ENCODE data around the gene ASIC2.

Gene ASIC2

DNA sequence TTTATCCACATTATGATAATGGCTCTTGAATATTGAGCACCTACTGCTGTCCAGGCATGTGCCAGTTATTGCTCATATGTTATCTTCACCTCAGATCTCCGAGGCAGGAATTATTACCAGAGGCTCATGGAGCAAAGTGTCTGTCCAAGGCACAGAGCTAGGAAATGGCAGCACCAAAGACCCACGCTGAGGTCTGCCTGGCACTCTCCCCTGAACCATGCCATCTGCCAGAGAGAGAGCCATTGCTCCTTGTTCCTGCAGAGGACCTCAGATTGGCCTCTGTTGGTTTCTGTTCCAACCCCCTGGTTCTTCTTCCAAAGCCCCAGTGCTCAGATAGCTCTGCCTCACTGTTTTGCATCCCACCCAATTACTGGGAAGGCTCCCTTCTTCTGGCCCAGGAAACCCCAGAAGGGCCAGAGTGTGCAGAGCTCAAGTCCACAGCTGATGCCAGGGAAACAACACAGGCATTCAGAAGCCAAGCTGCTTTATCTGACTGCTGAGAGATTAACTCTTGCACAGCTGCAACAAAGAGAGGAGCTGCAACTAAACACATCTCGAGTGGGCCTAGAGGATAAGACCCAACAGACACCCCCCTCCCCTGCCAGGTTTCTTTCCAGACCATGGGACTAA, 5.9 kb downstream of the ASIC2 start:
- DNase-seq = no peak

DNA sequence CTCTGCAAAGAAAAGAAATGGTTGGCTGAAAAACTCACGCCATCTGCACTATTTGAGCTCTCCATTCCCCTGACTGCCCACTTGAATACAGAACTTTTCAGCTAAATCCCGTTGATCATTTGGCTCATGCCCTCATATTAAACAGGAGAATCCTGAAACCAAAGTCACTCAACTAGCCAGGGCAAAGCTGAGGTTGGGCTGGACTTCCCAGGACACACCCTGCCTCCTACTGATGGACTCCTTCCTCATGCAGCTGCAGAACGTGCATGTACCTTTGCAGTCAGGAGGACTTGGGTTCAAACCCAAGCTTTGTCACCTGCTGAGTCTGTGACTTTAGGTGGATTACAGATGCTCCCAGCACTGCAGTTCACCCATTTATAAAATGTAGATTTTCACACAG, 7.7 kb downstream of the ASIC2 start:
- DNase-seq = no peak

DNA sequence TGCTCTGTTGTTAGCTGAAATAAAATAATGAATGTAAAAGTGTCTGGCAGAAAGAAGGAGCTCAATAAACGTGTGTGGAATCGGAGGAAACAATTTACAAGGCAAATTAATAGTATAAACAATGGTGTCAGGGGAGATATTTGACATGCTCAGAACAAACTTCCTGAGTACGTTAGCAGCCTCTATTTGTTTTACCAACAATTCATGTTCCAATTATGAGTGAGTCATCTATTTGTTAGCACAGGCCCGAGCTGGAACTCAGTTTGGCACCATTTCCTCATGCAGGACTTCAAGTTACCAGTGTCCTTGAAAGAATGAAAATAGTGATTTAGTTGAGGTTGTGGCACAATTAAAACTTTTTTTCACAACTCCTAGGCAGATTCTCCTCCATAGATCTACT, 9.1 kb downstream of the ASIC2 start:
- no peak for DNase-seq

DNA sequence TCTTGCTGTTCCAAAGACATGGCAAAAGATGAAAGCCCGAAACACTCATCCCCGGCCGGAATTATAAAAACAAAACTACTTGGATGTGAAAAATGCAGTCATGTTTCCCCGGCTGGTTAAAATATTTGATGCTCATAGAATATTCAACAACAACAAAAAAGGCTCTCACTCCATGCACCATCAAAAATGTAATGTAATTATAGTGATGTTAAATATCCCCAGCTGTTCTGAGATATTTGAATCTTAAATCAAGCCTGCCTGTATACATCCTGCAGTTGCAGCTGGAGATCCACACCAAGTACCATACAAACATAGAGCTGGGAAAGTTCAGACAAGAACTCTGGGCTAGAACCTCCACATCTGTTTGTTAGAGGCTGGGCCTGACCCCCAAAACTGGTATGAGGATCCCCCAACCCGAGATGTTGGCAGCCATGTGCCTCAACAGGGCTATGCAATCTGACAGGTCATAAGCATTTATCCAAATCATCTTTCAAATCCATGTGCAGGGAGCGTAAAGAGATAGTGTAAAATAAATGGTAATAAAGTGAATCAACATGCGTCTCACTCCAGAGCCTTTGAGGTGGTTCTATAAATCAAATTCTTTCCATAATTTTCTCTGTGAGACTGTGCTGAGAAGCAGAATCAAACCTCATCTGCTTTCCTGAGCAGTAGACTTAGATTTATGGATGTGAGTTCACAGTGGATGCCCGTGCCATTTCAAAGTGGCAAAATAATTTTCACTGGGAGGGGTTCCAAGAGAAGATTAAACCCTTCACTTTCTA, 12.7 kb downstream of the ASIC2 start:
- DNase-seq = no peak

DNA sequence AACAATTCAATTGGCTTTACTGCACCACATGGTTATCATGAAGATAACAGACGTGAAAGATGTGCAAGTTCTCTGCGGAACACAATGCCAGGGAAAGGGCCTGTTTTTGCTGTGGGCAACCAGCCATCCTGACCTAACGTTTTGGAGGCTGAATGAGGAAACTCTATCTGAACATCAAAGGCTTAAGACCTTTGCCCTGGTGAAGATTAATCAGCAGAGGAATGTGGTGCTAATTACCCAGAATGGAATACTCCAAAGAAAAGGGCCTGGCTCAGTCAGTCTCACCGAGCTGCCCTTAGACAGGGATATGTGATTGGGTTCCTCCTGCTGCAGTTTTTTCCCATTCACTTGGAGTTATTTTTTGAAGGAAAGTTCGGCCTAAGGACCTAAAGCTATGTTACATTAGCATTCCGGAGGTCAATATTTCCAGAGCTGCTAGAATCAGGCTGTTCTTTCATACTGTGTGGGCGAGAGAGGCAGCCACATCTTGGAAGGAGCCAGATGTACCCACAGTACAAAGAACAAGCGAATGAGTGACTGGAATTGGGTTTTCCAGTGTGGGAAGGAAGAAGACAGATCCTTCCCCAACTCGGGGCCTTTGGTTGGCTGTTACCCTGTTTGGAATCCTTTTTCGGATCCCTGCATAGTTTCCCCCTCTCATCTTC, 15.5 kb downstream of the ASIC2 start:
- no peak for DNase-seq

DNA sequence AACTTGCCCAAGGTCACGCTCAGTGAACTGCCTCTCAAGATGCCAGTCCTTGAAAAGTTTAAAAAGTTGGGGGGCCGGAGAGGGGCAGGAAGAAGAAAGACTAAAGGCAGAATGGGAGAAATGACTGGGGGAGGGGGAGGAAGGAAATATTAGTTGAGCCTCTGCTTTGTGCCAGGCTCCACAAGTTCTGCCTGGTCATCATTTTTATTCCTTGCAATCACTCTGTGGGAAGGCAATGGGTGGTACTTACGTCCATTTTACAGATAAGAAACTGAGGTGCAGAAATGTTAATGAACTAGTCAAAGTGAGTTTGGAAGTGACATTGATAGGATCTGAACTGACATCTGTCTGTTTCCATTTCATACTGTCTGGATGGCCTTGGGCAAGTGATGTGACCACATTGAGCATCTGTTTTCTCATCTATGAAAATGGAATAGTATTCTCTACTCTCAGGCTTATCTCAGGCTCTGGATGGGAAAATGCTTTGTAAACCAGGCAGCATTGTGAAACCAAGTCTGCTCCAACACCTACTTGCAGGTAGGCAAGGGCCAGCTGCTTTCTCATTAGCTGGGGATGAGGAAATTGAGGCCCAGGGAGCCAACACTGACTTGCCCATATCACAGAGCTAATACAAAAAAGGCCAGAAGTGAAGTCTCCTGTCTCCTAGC, 19.2 kb downstream of the ASIC2 start:
- DNase-seq = no peak

DNA sequence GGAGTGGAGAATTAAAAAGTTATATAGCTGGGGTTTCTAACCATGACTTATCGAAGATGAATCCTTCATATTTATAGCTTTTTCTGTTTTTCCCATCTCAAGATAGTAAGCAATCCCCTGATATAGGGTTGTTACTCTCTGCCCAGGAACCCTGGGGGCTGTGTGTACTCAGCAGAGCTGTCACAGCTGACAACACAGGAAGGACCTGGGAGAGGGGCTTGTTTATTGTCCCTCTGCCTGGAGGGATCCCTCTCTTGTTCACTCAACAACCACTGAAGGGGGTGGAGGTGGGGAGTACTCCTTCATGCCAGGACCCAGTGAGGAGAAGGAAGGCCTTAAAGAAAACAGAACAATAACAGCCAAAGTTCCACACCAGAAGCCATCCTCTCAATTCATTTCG, 19.8 kb downstream of the ASIC2 start:
- DNase-seq = no peak

DNA sequence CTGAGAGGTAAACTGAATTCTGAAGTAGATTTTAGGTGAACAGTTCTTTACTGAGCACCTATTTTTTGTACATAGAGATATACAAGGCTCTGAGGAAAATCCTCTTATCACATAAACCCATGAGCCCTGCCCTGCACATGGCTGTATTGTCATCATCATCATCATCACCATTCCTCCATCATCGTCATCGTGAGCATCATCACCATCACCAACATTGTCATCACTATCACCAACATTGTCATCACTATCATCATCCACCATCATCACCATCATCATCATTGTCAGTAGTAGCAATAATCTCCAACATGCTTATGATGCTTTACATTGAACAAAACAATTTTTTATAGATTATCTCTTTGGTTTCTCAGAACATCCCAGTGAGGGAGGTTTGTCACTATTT, 20.7 kb downstream of the ASIC2 start:
- DNase-seq = no peak

DNA sequence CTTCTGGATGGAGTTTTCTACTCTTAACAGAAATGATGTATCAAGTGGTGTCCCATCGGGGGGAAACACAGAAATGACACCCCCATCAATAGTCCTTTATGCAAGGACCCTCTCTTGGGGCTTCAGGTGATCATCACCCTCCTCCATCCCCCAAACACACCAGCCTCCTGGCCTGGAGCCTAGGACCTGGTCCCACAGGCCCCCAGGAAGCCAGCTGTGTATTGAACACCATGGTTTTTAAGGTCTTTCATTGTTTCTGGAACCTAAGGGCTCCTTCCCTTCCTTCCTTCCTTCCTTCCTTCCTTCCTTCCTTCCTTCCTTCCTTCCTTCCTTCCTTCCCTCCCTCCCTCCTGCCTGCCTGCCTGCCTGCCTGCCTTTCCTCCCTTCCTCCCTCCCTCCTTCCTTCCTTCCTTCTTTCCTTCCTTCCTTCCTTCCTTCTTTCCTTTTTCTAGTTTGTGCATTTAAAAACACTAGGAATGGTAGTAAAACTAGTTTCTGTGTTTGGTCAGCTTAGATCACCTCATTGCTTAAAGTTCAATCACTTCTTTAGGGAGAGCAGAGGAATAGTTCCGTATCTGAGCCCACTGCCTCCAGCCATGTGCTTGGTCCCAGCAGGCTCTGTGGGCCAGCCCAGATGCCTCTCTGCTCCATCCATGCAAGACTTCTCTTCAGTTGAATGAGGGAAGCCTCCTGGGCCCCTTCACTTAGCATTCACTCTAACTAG, 23.6 kb downstream of the ASIC2 start:
- DNase-seq = no peak

DNA sequence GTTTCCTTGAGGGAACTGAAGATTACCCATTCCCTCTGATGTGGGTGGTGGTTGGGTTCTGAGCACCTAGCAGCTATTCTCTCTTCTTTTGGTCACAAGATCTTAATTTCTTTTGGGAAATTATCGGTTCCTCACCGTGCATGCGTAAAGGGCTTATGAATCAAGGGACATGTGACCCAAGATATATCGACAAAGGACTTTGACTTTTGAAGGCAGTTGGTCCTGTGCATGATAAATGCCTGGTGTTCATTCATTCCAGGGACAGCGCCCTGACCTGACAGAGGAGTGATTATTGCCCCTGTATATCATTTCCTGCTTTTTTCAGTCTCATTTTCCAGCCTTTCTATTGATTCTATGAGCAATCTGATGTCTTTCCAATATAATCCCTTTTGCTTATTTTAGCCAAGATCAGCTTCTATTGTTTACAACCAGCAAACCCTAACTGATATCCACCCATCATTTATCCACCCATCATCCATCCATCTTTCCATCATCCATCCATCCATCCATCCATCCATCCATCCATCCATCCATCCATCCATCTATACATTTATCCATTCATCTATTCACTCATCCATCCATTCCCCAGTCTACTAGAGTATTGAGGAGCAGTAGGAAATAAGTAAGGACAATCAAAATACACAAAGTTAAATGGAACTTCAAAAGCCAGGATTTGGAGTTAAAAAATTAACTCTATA, 25.1 kb downstream of the ASIC2 start:
- DNase-seq = no peak

DNA sequence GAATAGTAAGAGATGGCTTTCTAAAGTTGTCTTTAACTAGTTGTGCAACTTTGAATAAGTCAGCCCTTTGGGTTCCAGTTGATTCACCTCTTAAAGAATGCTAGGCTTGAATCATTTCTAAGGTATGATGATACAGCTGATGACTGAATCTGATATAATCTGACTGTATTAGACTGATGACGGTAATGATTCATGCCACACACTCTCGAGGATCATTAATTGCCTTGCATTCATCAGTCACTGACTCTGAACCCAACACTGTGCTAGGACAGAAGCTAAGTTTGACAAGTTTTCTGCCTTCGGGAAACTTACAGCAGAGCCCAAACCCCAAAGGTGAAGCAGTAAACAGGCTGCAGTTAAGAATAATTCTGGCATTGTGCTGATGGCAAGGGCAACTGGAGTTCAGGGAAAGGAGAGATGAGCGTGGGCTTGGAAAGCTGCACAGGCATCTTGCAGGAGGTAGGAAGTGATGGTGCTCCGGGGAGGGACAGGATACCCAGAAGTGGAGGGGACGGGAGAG, 25.8 kb downstream of the ASIC2 start:
- DNase-seq = no peak

DNA sequence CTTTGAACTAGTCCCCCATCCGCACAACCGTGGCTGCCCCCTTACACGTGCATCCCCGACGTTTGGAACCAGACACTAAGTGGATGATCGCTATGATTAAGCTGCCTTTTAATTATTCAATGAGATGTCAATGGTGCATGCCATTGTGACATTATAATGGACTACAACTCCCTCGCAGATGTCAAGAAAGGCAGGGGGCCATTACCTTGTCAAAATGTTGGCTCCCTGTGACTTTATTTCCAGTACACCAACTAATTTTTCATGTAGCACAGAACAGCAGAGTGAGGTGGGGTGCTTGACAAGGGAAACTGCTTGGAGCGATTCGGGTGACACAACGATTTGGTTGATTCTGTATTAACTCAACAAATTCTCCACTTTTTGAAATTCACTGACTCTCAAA, 26.5 kb downstream of the ASIC2 start:
- DNase-seq = no peak

DNA sequence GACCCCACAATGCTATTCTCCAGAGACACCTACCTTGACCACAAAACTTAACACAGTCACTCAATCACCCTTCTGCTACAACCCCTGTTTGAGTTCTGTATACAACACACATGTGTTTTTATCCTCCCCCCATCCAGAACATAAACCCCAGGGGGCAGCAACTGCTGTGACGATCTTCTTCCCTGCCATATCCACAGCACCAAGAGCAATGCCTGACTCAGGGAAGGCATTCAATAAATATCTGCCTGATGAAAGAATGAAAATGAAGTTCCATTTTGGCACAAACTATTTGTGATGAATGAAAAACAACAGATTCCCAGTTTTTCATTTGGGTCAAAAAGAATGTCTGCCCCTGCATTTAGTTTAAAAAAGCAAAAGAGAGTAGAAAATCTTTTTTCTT, 27.0 kb downstream of the ASIC2 start:
- DNase-seq = no peak

DNA sequence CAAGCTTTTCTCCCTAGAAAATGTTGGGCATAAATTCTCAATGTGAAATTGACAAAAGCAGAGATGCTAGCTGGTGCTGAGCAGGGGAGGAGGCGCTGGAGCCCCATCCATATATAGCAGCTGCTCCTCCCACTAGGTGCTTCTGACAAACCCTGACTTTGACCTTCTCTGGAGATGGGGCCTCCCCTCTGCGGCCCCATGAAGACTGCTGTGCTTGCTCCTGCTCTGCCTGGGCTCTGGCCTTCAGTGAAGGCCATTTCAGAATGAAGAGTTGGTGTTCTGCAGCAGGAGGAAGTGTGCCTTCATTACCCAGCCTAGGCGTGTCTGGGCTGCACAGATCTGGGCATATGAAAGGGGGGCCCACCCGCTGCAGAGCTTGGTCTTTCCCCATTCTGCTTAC, 29.7 kb downstream of the ASIC2 start:
- DNase-seq = no peak

DNA sequence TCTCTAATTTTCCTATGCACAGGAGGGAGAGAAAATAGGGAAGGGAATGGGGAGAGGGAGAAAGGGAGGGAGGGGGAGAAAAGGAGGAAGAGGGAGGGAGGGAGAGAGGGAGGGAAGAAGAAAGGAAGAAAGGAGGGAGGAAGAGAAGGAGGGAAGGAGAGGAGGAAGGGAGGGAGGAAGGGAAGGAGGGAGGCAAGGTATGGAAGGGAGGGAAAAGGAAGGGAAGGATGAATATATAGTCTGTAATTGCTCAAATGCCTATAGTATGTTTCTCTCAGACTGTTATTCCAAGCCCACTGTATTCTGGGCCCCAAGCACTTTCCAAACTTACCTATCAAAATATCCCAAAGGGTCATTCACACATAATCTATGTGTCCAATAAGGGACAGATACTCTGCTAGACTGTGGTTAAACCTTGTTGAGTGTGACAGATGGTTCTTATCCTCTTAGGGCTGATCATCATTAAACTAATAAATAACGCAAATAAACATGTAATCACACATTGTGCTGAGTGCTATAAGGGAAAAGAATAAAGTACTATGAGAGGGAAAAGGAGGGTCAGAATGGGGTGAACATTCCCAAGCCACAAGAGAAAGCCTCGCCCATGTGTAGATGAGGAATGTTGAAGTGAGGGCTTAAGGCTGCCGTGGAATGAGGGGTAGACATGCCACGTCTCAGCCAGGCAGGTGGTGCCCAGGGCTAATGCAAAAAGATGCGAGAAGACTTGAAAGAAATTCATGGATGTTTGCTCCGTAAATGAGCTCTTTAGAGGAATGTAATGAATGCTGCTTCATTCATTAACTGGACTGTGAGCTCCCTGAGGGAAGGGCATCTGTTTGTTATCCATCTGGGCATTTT, 30.6 kb downstream of the ASIC2 start:
- no peak for DNase-seq

DNA sequence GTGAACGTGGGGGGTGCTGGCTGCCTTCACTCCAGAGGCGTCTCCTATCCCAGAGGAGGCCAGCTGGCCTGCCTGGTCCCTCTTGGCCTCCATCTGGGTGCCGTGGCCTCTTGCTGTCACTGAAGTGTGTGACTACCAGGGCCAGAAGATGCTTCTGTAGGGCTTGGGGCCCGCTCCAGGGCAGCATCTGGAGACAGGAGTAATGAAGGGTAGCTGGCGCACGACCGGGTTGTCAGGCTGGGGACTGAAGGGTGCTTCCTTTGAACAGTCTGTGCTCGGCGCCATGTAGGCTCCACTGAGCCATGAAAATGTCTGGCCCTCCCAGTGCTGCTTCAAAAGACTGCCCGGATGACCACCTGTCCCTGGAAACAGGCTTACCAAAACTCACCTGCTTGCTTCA, 31.3 kb downstream of the ASIC2 start:
- DNase-seq = no peak

DNA sequence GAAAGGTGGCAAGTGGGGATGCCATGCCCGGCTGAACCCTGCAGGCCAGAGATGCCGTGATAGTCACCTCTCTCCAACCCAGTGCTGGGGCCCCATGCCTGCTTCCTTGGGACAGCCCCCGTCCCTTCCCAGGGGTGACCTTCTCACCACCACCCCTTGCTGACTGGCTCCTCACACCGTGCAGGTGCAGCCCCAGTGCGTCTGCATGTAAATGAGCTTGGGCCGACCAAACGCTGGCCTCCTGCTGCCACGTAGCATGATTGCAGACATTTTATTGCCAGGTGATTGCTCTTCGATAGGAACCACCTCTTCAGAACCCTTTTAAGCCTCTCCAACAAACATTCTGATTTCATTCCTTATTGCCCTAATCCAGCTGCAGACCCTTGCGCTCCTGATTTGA, 32.5 kb downstream of the ASIC2 start:
- no peak for DNase-seq

DNA sequence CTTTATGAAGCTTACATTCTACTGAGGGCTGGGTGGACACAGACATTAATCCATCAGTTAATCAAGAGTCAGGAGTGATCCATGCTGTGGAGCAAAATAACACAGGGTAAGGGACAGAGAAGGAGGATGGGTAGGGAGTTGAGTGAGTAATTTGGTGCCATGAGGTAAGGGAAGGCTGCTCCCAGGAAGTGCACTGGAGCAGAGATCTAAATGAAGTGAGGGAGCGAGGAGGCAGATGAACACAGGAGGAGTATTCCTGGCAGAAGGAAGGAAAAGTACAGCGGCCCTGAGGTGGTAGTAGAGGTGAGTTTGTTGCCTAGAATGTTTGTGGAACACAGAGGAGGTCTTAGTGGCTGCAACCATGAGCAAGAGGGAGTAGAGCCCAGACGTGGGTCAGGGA, 34.8 kb downstream of the ASIC2 start:
- no peak for DNase-seq

DNA sequence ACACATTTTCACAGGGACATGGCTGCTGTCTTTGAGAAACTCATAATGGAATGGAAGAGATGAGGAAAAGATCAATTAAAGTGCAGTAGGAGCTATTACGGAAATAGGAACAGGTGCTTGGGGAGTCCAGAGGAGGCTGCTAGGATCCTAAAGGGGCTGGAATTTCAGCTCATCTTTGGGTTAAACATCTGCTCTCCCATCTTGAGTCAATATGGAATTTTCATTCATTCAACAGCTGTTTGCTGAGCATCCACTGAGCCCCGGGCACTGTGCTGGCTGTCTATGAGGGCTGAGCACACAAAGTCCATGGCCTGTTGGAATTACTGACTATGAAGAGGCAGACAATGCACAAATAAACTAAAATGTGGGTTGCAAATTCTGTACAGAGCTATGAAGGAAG, 47.9 kb downstream of the ASIC2 start:
- DNase-seq = no peak

DNA sequence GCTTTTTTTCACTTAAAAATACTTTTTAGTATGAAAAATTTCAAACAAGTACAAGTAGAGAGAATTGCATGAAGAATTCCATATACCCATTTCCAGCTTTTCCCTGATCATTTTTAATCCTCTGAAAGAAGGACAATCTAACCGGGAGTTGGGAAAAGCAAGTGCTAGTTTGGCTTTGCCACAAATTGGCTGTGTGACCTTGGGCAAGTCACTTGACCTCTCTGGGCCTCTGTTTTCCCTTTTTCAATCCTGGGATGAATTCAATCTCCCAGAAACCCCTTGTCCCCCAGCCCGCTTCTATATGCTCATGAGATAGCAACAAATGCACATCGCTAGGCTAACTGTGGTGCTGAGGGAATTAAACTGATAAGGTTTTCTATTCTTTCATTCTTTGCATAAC, 49.4 kb downstream of the ASIC2 start:
- no peak for DNase-seq
